GM18499 (cell line): ENCODE data around the gene VPS13D.

ENCODE experiments used
- ATAC-seq: cut with Tn5 transposase; IDR thresholded peaks from one replicate; pipeline ENCODE4 v1.9.1; 2021; ENCODE audit warnings: moderate number of reproducible peaks; ENCODE audit not compliant: insufficient read depth, unreplicated experiment

VPS13D gene

DNA sequence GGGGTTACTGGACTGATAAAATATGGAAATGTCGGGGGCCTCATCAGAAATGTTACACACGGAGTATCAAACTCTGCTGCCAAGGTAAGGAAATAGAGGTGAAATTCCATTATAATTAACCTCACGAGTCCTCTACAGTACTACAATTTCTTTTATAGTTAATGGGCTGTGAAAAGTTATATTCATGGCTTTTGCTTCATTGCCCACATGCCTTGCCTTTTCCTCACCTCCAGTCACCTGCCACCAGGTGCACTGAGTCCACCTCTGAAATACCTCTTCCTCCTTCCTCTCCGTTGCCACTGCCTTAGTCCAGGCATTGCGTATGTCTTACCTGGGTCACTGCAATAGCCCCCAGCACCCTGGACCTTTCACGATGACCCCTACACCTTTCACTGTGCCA lies 186.9 kb downstream of the VPS13D start:
- ATAC-seq: no peak

DNA sequence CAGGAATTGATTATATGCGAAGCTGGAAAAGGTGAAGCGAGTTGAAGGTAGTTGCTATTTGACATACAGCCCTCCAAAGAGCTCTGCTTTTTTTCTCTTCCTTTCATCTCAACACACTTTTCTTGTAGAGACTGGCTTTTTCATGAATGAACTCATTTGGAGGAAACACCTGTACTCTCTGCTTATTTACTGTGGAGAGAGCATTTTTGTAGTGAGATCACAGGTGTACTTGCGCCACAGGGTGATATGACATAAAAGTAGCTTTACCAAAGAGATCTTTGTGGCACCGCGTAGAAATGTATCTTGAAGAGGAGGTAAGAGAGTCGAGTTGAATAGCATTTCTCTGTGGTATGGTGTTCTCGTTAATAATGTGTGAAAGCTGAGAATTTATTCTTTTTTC lies 187.6 kb downstream of the VPS13D start:
- no peak for ATAC-seq

DNA sequence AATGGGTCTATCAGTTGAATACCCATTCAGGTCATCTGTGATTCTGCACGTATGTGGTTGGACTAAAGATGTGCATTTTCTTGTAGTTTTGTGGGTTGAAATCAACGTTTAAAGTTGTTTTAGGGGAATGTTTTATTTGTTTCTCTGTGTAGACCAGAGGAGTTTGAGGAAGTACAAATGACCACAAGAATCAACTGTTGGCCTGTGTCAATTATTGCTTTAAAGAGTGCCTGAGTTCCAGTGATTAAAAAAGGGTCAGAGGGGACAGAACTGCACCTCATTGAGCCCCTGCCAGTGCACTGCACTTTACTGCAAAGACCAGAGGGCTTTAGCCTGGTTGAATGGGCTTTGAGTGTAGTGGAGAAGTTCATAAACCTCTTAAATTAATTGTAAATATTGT lies 190.3 kb downstream of the VPS13D start:
- ATAC-seq: no peak

DNA sequence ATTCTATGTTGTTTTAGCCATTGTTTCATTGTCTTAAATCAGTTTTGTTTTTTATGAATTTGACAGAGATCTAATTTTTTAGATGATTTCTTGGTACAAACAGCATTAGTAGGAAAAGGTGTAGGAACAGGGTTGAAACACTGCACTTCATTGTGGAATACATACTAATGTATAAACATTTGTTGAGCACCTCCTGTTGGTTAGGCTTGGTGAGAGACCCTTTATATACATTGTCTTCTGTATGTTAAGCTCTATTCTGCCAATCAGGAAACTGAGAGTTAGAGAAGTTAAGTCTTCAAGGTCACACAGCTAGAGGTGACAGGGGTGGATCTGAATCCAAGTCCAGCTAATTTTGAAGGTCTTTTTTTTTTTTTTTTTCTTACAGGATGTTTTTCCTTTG lies 192.7 kb downstream of the VPS13D start:
- ATAC-seq: no peak

DNA sequence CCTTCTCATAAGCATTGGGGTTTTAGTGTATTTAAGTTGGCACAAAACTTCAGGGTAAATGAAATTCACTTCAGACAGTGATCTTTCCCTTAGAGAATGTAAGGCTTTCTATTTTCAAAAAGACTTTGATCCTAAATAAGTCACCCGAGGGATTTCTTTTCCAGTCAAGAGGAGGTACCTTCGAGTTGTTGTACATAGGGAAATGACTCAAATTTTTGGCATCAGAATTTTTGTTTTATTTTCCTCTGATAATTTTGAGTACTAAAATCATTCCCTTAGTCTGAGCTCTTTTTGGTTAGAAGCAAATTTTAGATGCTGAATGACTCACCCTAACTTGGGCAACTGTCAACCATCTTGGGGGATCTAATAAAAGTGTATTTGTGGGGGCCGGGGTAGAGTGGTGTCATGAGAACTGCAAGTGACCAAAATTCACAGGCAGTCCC lies 194.3 kb downstream of the VPS13D start:
- no peak for ATAC-seq

GRCh38 chr1:12424793-12425192 lies 195.0 kb downstream of the VPS13D start:
- ATAC-seq: no peak

GRCh38 chr1:12426030-12426429 lies 196.2 kb downstream of the VPS13D start:
- no peak for ATAC-seq

DNA sequence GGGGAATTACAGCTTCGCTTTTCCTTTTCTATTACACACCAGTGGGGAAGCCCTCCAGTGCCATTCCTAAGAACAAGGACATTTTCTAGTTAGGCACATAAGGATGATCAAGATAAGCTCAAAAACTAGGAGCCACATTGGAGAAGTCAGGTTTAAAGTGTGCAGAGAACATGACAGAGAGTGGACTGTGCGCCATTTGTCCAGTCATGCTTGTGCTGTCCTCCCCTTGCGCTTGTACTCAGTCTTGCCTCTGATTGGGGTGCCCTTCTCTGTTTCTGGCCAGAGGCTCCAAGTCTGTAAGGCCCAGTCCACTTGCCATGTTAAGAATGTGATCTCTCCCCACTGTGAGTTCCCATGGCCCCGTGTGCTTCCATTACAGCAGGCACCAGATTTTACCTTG lies 198.5 kb downstream of the VPS13D start:
- no peak for ATAC-seq

- no peak for ATAC-seq
Observed at GRCh38 chr1:12430525-12430924, 200.7 kb downstream of the VPS13D start.

DNA sequence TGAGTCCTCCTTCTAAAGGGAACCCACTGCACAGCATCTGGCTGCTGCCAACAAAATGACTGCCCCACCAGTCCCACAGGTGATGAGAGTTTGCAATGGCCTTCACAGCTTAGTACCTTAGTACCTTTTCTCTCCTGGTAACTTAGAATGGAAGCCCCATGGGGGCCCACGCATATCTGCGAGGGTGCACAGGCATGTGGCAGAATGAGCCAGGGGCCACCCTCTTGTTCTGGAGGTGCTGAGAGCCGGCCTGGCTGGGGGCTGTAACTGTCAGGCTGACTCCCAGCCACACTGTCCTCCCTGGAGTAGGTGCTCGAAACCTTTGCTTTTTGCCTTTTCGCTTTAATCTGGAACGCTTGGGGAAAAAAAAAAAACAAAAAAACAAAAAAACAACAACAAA lies 203.1 kb downstream of the VPS13D start:
- no peak for ATAC-seq

DNA sequence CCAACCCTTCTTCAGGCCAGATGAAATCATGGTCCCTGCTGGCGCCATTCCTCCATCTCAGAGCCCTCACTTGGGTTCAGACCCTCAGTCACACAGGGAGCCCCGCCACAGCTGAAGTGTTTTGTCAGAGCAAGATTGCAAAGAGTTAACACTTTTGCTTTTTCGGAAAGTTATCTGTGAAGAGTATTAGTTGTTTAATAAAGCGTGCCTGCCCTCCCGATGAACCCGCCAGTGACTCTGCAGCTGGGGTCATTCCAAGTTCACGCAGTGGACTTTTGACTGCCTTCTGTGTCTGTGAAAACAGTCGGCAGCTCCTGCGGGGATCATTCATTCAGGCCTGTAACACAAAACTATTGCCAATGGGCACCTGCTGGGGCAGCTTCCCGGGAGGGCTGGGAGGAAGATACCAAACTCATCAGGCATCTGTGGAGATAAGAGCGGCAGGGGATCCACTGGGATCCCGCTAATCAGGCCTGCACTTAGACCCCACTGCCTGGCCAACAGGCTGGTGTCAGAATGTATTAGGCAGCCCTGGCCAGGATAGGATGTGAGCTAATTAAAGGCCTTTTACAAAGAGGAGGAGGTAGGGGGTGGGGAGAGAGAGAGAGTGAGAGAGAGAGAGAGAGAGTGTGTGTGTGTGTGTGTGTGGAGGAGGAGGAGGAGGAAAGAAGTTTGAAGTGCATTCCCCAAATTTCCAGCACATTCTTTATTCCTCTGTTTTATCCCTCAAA lies 203.7 kb downstream of the VPS13D start:
- ATAC-seq: no peak

DNA sequence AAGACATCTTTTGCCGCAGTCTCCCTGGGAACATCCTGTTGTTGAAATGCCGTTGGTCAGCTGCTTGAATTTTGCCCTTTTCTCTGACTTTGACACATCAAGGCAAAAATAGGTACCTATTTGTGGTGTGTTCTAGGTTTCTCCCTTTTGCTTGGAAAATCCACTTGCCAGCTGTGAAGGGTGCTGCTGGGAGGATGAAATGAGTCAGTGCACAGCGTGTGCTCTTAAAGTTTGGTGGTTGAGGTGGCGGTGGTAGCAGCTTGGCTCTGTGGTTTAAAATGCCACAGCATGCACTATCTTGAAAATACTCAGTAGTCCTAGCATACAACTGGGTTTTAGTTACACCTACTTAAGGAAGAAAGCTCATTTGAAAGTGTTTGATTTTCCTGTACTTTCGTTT lies 204.3 kb downstream of the VPS13D start:
- ATAC-seq: no peak

- no peak for ATAC-seq
Observed at GRCh38 chr1:12434686-12435085, 204.9 kb downstream of the VPS13D start.

- ATAC-seq: peak; percentile 47
Observed at GRCh38 chr1:12435639-12436344, 206.0 kb downstream of the VPS13D start.

DNA sequence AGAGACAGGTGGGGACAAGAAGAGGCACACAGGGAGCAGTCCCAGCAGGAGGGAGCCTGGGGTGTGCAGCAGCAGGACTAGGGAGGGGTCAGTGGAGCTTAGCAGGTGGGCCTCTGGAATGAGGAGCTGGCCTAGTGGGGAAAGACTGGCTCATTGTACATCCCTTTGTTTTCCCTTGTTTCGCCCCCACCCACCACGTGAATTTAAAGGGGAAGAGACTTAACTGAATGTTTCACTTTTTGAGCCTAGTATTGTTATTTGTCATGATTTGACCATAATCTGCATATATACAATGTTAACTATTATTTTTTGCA lies 206.5 kb downstream of the VPS13D start:
- ATAC-seq: no peak

- no peak for ATAC-seq
Observed at GRCh38 chr1:12436817-12437599, 207.2 kb downstream of the VPS13D start.

DNA sequence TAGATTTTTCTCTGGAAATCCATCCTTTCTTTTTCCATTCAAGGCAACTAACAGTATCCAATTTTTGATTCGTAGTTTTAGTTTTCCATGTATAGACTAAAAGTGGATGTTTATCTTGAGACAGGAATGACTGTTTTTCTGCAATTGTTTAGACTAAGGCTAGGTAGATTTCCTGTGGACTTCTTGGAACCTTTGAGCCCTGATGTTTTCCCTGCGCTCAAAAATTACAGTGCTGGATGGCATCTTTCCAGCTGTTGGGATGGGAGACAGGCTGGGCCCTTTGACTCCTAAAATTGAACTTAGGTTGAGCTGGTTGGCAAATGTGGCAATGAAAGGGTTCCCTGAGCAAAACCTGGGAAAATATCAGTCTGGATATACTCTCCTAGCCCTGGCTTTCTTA lies 207.8 kb downstream of the VPS13D start:
- no peak for ATAC-seq

DNA sequence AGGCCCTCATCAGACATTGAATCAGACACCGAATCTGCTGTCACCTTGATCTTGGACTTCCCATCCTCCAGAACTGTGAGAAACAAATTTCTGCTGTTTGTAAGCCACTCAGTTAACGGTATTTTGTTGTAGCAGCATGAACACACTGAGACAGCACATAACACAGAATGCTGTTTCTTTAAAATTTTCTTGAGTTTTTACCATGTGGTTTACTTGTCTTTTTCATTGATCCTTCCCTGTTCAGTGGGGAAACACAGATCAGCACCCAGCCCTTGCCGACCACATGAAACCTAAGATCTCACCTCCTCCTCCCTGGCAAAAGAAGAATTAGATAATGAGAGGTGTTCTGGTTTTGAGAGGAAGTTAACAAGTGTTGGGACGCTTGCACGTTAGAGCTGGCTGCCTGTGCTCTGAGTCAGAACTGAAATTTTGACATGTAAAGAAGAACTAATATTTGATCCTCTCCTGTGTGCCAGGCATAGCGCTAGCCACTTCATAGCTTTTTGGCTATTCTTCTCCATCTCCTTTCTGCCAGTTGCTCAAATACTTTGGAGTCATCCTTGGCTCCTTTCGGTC lies 208.6 kb downstream of the VPS13D start:
- no peak for ATAC-seq

- ATAC-seq: no peak
Observed at GRCh38 chr1:12439073-12439472, 209.2 kb downstream of the VPS13D start.

DNA sequence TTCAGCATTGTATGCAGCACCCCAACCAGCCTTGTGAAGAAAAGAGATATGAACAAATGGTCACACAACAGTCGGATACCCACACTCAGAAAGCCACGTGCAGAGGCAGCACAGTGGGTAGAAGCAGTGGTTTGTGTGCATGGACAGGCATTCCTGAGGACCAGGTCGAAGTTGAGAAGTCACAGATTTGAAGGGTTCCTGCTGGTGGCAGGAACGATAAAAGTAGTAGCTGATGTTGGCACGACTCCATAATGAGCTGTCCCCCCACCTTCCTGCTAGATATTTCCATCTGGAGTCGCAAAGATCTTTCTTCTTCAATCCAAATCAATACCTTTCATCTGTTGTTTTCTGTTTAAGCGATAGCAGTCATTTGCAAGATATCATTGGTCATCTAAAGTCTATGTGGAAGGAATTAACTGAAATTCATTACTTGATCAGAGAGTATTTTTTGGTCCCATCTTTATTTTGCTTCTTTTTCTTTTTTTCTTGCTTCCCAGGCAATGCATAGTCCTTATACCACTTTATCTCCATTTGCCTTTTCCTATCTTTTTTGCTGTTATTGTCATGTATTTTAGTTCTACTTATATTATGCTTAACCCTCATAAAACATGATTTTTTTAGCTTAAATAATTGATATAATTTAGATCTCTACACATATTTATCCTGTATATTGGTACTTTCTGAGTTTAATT lies 211.7 kb downstream of the VPS13D start:
- ATAC-seq: no peak
